Smooth muscle cell (in vitro differentiated cells): ENCODE measurements around the gene MAP1LC3A. TPM values are rescaled to one million over a fixed set of nuclear protein-coding genes. Genes with fewer than 3 reads are reported as not detected.

Experiments
- DNase-seq: peaks from one replicate; lab custom pipeline; 2025; ENCODE audit not compliant: unreplicated experiment; lab: John Stamatoyannopoulos, UW
- H2AFZ ChIP-seq: fragments of 200-600 bp; sonication (generic); 2 replicates; pipeline ENCODE4 v1.6.0; 2016; ENCODE audit warnings: antibody characterized with exemption, low read depth, mild to moderate bottlenecking
- H3F3A ChIP-seq: fragments of 200-600 bp; sonication (generic); 2 replicates; pipeline ENCODE4 v1.6.0; 2017; ENCODE audit warnings: antibody characterized with exemption, low read depth
- H3K27ac ChIP-seq: fragments of 200-600 bp; sonication (generic); 2 replicates; pipeline ENCODE4 v1.5.1; 2016; ENCODE audit warnings: low read depth, mild to moderate bottlenecking
- H3K27me3 ChIP-seq: fragments of 200-600 bp; sonication (generic); 2 replicates; pipeline ENCODE4 v1.6.1; 2016; ENCODE audit warnings: low read depth, mild to moderate bottlenecking
- H3K36me3 ChIP-seq: fragments of 200-600 bp; sonication (generic); 2 replicates; pipeline ENCODE4 v1.5.1; 2016; ENCODE audit warnings: low read depth
- H3K4me1 ChIP-seq: fragments of 200-600 bp; sonication (generic); 2 replicates; pipeline ENCODE4 v1.5.1; 2016; ENCODE audit warnings: low read depth
- H3K4me2 ChIP-seq: fragments of 200-600 bp; sonication (generic); 2 replicates; pipeline ENCODE4 v1.6.0; 2016; ENCODE audit warnings: mild to moderate bottlenecking
- H3K4me3 ChIP-seq: fragments of 200-600 bp; sonication (generic); 2 replicates; pipeline ENCODE4 v1.5.1; 2016; ENCODE audit warnings: mild to moderate bottlenecking
- H3K79me2 ChIP-seq: fragments of 200-600 bp; sonication (generic); 2 replicates; pipeline ENCODE4 v1.6.0; 2016; ENCODE audit warnings: low read depth, mild to moderate bottlenecking
- H3K9ac ChIP-seq: fragments of 200-600 bp; sonication (generic); 2 replicates; pipeline ENCODE4 v1.6.0; 2016; ENCODE audit warnings: low read depth
- H3K9me3 ChIP-seq: fragments of 200-600 bp; sonication (generic); replicated peaks from 2 replicates; pipeline ENCODE4 v1.5.1; 2016; ENCODE audit warnings: low read depth
- H4K20me1 ChIP-seq: fragments of 200-600 bp; sonication (generic); 2 replicates; pipeline ENCODE4 v1.6.0; 2016; ENCODE audit warnings: low read depth
- WGBS: methylation state at CpG from one replicate; pipeline ENCODE4 v1.1.7; 2016; ENCODE audit warnings: low lambda C conversion rate; 5-methylcytosine and 5-hydroxymethylcytosine counted together
- polyA plus RNA-seq: library from polyadenylated mRNA; unstranded; fragments of >200 nt; fragmentation: Nextera tagmentation; extraction: Ambion mirVana; gene quantifications from 2 replicates; pipeline ENCODE4 v1.2.1, GENCODE V29; 2016
- total RNA-seq: library from RNA; depleted of rRNA; stranded (reverse); fragments of >200 nt; gene quantifications from 2 replicates; pipeline ENCODE4 v1.2.3, GENCODE V29; 2014
- TF ChIP-seq, protein P1 (sequence below): fragments of 200-600 bp; sonication (generic); IDR thresholded peaks from 2 replicates; pipeline ENCODE4 v1.5.1; 2017; ENCODE audit warnings: borderline replicate concordance, mild to moderate bottlenecking, antibody characterized with exemption; ENCODE audit not compliant: insufficient read depth, poor library complexity, severe bottlenecking

The MAP1LC3A gene
- total and polyA plus RNA-seq, 2 experiments from 2014 or later = 32.4 to 84.0 TPM

DNA sequence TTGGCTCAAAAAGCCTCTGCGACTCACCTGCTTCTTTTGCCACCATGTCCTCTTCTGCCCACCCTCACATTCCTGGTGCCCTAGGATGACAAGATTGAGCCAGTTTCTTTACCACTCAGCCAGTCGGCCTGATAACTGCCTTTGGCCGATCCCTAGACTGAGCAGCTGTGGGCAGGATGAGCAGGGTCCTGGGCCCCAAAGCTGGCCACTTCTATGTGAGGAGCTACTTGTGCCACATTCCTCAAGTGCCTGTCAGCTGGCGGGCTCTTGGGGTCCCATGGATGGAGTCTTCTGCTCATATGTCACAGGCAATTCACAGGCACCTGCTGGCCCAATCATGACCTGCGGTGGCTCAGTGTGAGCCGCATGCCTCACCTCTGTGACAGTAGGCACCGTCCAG lies 25.8 kb upstream of the MAP1LC3A start:
- Histone ChIP-seq H3K9ac (no peak overlapping the region), H3K4me1 (no peaks in the 10 kb centered on the region), H3K9me3 (no peaks in the 10 kb centered on the region), H3K27ac (no peak overlapping the region), H4K20me1 (peaks cover 89% of the 10 kb centered on the region), H3K79me2 (peaks cover 21% of the 10 kb centered on the region), H3K27me3 (no peaks in the 10 kb centered on the region), H2AFZ (no peak overlapping the region), H3K36me3 (no peaks in the 10 kb centered on the region), H3F3A (no peaks in the 10 kb centered on the region), H3K4me2 (no peak overlapping the region), H3K4me3 (no peak overlapping the region)
- TF ChIP-seq, protein P1, sequence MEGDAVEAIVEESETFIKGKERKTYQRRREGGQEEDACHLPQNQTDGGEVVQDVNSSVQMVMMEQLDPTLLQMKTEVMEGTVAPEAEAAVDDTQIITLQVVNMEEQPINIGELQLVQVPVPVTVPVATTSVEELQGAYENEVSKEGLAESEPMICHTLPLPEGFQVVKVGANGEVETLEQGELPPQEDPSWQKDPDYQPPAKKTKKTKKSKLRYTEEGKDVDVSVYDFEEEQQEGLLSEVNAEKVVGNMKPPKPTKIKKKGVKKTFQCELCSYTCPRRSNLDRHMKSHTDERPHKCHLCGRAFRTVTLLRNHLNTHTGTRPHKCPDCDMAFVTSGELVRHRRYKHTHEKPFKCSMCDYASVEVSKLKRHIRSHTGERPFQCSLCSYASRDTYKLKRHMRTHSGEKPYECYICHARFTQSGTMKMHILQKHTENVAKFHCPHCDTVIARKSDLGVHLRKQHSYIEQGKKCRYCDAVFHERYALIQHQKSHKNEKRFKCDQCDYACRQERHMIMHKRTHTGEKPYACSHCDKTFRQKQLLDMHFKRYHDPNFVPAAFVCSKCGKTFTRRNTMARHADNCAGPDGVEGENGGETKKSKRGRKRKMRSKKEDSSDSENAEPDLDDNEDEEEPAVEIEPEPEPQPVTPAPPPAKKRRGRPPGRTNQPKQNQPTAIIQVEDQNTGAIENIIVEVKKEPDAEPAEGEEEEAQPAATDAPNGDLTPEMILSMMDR = no peak
- no peak for DNase-seq
- WGBS = 95% methylated on average over 7 of the region's 7 CpGs

DNA sequence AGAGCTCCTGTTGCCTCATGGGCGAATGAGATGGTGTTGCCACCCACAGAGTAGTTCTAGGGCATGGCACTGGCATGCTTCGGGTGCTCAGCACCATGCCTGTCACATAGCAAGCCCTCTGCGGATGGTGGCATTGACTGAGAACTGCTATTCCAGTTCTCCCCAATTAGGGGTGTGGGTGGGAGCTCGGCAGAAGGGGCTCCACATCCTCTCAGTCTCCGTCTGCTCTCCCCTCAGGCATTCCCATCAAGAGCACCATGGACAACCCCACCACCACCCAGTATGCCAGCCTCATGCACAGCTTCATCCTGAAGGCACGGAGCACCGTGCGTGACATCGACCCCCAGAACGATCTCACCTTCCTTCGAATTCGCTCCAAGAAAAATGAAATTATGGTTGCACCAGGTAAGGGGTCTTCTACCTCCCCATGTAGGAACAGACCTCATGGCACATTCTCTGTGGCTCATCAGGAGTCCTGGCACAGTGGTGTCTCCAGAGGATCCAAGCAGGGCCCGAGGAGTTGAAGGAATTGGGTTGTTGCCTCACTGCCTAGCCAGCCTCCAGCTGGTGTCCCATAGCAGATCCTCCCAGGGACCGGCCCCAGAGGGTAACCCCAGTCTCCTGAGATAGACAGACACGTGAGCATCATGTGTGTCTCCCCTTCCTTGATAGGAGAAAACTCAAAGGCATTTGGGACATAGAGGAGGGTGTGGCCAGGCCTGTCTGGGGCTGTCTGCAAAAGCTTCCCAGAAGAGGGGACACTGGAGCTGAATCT lies 23.9 kb upstream of the MAP1LC3A start:
- no peak for DNase-seq
- no peaks in the 10 kb centered on the region for H3F3A ChIP-seq
- peaks cover 91% of the 10 kb centered on the region for H4K20me1 ChIP-seq
- no peak overlapping the region for H2AFZ ChIP-seq
- no peaks in the 10 kb centered on the region for H3K9me3 ChIP-seq
- 98% methylated on average over 15 of the region's 15 CpGs for WGBS
- H3K4me2 ChIP-seq = no peak overlapping the region
- H3K27ac ChIP-seq = no peak overlapping the region
- peaks cover 21% of the 10 kb centered on the region for H3K79me2 ChIP-seq
- no peaks in the 10 kb centered on the region for H3K27me3 ChIP-seq
- H3K36me3 ChIP-seq = peaks cover 3% of the 10 kb centered on the region
- no peak overlapping the region for H3K4me3 ChIP-seq
- no peak overlapping the region for H3K9ac ChIP-seq
- TF ChIP-seq, protein P1 = no peak
- no peaks in the 10 kb centered on the region for H3K4me1 ChIP-seq

DNA sequence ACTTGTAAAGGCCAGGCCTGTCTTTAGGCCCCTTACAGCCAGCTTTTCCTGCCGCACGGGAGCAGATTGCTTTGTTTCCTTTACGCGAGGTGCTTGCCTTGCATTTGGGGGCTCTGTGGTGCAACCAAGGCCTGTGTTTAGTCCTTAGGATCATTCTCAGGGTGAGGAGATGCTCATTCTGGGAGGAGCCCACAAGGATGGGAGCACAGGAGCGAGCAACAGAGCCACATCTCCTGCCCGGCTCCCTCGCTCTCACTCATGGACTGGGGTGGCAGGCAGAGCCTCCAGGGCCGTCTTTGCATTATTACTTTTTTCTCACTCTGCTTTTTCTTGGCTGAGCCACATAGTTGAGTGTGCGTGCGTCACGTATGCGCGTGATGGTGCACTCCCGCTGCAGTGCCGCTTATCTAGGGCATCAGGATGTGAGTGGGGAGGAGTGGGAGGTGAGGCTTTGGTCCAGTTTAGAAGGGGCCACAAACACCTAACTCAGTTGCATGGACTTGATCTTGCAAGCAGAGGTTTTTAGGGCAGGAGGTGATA lies 23.1 kb upstream of the MAP1LC3A start:
- no peak for DNase-seq
- Histone ChIP-seq H3K4me2 (no peak overlapping the region), H3K9ac (no peak overlapping the region), H3K4me3 (no peak overlapping the region), H3K4me1 (no peaks in the 10 kb centered on the region), H3K27ac (no peak overlapping the region), H3K79me2 (peaks cover 14% of the 10 kb centered on the region), H3K9me3 (no peaks in the 10 kb centered on the region), H3F3A (no peaks in the 10 kb centered on the region), H3K27me3 (no peaks in the 10 kb centered on the region), H2AFZ (no peak overlapping the region), H3K36me3 (peaks cover 3% of the 10 kb centered on the region), H4K20me1 (peaks cover 86% of the 10 kb centered on the region)
- TF ChIP-seq, protein P1 = no peak
- 99% methylated on average over 15 of the region's 15 CpGs for WGBS
